Ramos (cell line): Measurements from ENCODE around the gene ARX.

Source experiments
- in situ Hi-C: fragments of 300-500 bp; cut with MboI; formaldehyde crosslinking; loops from one replicate; pipeline ENCODE4 v1.14.3; 2022; ENCODE audit warnings: low sequenced_read_pairs; ENCODE audit not compliant: unreplicated experiment

The ARX gene

DNA sequence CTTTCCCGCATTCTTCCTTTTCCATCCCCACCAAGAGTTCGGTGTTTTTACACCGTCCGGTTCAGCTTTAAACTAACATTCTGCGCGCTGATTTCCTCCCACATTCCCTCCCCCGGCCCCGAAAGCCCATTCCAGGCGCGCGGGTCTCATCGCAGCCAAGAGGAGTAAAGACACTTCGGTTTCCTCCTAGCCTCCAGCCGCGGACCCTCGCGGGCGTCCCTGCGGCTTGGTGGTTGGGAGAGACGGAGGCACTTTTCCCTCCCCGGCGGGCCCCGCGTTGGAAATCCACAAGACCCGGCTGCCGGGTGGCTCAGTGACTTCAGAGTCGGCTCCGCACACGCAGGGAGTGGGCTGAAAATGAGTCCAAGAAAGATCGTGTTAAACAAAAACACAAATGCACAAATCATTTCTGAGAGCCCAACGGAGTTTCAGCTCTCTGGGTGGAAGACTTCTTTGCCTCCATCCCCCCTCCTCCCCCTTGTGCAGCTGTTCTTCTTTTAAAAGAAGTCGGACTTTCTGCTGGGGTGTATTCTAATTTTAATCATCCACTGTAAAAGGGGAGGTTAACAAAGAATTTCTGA is 2.0 kb upstream of the ARX start:
- in situ Hi-C loops, result no loop called here

DNA sequence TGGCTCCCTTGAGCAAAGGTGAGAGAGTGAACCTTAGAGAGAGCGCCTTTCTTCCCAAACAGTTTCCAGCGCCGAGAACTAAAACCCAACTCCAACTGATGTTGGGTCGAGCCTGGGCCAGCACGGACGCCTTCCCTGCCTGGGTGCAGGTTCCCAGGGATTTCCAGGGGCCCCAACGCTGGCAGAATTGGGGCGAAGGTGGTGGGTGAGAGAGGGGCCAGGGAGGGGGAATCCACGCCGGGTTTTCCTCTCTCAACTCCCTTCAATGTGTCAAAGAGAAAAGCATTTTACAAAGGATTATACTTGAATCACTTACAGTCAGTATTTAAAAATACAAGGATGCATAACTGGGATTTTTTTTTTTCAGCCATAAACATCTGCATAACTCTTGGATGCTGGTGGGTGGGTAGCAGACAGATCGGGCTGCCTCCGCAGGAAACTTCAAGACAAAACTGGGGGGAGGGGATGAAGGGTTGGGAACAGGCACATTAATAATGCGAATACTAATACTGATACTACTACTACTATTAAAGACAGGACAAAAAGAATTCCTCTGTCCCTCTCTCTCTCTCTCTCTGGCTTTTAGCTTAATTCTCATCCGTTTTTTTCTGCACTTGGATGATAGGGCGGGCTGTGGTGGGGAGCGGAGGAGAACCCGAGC is 1.3 kb upstream of the ARX start:
- in situ Hi-C loops, result no loop called here

GRCh38 chrX:25016361-25016671 is 551 bp upstream of the ARX start:
- in situ Hi-C loops, result no loop called here

DNA sequence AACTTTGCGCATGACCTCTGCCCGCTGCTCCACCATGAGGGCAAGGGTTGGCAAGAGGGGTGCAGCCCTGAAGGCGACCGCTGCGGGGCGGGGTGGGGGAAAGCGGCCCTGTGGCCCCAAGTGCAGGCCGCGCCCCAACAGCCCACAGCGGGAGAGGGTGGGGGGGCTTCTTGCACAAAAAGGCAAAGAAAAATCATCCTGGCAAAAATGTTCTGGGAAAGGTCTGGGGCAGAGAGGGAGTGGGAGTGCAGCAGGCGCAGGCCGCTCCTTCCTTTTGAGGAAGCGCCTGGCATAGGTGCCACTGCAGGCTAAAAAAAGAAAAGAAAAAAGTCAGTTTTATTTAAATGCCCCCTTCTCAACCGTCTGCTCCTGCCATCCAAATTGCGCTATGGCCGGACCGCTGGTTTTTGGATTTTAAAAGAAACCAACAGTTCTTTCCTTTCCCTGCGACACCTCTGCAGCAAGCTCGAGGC is 1.4 kb downstream of the ARX start:
- in situ Hi-C loops, result no loop called here

DNA sequence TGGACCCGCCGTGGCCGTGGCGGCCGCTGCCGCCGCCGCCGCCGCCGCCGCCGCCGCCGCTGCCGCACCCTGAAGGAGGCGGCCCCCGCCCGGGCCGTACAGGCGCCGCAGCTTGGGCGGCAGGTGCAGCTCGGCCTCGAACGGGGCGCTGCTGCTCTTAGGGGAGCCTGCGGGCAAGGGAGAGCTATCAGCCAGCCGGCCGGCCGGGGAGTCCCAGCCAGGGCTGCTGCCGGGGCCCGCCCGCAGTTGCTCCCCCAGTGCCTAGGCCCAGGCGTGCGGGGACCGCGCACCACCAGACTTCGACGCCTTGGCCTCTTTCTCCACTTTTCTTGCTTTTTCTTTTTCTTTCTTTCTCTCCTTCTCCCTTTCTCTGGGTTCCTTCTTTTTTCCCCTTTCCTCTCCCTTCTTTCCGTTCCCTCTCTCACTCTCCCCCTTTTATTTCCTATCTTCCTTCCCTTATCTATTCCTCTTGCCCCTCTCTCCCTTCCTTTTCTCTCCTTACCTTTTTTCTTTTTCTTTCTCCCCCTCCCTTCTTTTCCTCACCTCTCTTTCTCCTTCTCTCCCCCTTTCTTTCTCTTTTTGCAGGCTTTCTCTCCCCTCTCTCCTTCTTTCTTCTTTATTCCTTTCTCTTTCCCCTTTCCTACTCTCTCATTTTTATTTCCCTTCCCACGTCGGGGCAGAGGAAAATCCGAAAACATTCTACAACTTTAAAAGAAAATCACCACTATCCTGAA is 2.0 kb downstream of the ARX start:
- in situ Hi-C loops, result no loop called here

GRCh38 chrX:25012793-25013631 is 2.8 kb downstream of the ARX start:
- in situ Hi-C loops, result no loop called here

DNA sequence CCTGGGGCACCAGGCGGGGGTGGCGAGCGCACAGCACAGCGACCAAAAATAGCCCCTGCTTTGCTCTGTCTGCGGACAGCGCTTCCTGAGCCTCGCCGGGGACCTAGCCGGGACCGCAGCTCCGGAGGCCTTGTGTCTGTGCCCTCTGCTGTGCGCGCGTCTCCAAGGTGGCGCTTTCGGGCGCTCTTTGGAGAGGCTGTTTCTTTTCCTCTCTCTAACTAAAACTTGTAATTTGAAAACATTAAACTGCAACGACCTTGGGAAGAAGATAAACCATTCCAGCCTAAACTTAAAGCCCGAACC is 3.4 kb downstream of the ARX start:
- in situ Hi-C loops, result no loop called here

GRCh38 chrX:25011589-25012432 is 4.0 kb downstream of the ARX start:
- in situ Hi-C loops, result no loop called here

GRCh38 chrX:25010784-25011588 is 4.8 kb downstream of the ARX start:
- in situ Hi-C loops, result no loop called here

GRCh38 chrX:25009407-25009806 is 6.4 kb downstream of the ARX start:
- in situ Hi-C loops, result no loop called here

GRCh38 chrX:25007059-25008053 is 8.4 kb downstream of the ARX start:
- in situ Hi-C loops, result no loop called here

DNA sequence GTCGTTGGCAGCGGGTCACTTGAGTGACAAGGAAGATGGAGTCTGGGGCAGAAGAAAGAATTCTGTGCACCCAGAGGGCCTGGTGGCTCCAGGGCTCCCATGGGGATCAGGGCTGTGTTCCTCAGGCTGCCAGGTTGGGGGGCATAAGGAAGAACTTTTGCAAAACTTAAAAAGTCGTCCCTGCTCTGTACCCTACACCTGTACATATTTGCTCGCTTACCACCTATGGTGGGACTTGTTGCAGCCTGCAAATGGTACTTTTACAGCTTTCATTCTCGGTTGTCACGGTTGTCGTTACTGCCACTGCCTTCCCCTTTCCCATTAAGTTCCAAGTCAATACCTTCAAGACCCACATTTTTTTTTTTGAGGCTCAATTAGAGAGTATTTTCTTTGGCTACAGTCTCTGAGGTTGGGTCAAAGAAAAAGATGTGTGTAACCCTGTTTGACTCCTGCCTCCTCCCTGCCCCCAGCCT is 9.1 kb downstream of the ARX start:
- in situ Hi-C loops, result no loop called here

GRCh38 chrX:25005382-25006185 is 10.2 kb downstream of the ARX start:
- in situ Hi-C loops, result no loop called here

- in situ Hi-C loops, result no loop called here
Observed at GRCh38 chrX:25005034-25005381, 10.8 kb downstream of the ARX start.

- in situ Hi-C loops, result no loop called here
Observed at GRCh38 chrX:25004485-25005032, 11.2 kb downstream of the ARX start.

DNA sequence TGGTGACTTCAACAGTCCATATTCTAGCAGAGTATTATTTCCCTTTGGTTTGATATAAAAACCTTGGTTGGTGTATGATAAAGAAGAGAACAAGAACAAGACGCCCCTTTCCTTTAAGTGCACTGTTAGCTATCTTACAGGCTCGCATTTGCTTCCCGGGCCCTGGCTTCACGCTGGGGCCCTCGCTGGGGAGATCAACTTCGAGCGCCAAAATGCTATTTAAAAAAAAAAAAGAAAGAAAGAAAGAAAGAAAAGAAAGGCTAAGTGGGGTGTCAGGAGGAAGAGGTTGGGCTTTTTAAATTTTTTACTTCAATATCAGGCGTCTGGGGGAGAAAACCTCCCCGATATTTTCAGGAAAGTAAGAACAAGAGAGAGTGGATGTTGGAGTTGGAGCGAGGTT is 11.7 kb downstream of the ARX start:
- in situ Hi-C loops, result no loop called here
